ENCODE measurements around the gene FRRS1L. TPM values are rescaled to one million over a fixed set of nuclear protein-coding genes. Genes with fewer than 3 reads are reported as not detected.

The FRRS1L gene
- total and polyA plus RNA-seq, 2 of the 4 experiments (the other 2 are of a cell fraction), result under 0.01 to 0.05 TPM

- Histone ChIP-seq H3K23ac (ENCODE audit: low read depth, low read length) (no peak overlapping the region), H2AFZ (replicated peaks; ENCODE audit: low read length, poor library complexity) (no peak overlapping the region), H2AK5ac (ENCODE audit: low read depth, low read length) (no peak overlapping the region), H3K9me1 (ENCODE audit: insufficient read depth, low read length) (no peaks in the 10 kb centered on the region), H4K8ac (ENCODE audit: low read depth in 2 of 2, low read length in 2 of 2) (no peak overlapping the region), H2BK5ac (ENCODE audit: low read depth, low read length, poor library complexity, severe bottlenecking) (no peak overlapping the region), H4K20me1 (ENCODE audit: insufficient read depth, low read length) (no peaks in the 10 kb centered on the region), H3K79me1 (ENCODE audit: low read depth in 1 of 2, low read length in 2 of 2) (no peaks in the 10 kb centered on the region), H3K27ac (ENCODE audit: insufficient read depth, low read length) (no peak overlapping the region), H3K4me2 (ENCODE audit: low read depth, low read length) (no peak overlapping the region), H3K9ac (ENCODE audit: low read depth, low read length) (no peak overlapping the region), H3K36me3 (ENCODE audit: control insufficient read depth, insufficient read depth, low read length) (no peaks in the 10 kb centered on the region), H2BK20ac (ENCODE audit: low read depth, low read length) (no peak overlapping the region), H3K18ac (ENCODE audit: low read depth, low read length) (no peak overlapping the region), H2BK120ac (ENCODE audit: low read depth, low read length) (no peak overlapping the region), H3K4me3 (ENCODE audit: insufficient read depth, low read depth, low read length) (no peak overlapping the region), H3K27me3 (ENCODE audit: control insufficient read depth, insufficient read depth, low read length) (peaks cover 25% of the 10 kb centered on the region), H3K4ac (ENCODE audit: low read depth, low read length) (no peak overlapping the region), H4K5ac (ENCODE audit: low read depth, low read length) (no peak overlapping the region), H2BK15ac (ENCODE audit: low read depth, low read length) (no peak overlapping the region), H3K4me1 (ENCODE audit: control insufficient read depth, insufficient read depth, low read length) (no peaks in the 10 kb centered on the region), H2AK9ac (replicated peaks; ENCODE audit: low read depth, low read length, poor library complexity) (no peak overlapping the region), H3K14ac (replicated peaks; ENCODE audit: low read depth, low read length) (no peak overlapping the region), H3K56ac (ENCODE audit: extremely low read depth, insufficient read depth, low read length) (no peak overlapping the region), H3K9me3 (ENCODE audit: control insufficient read depth, insufficient read depth, low read length) (peaks cover 3% of the 10 kb centered on the region; the same call in 1 of the 2 replicates), H4K91ac (ENCODE audit: insufficient read depth, low read depth, low read length) (no peak overlapping the region)
- no peak for ATAC-seq (ENCODE audit: low read depth)
- dilution Hi-C loops (cut with HindIII; ENCODE audit: low sequenced_read_pairs, unreplicated experiment), result no loop called here
- ChIA-PET POLR2A (ENCODE audit: unreplicated experiment) (no interaction called here), CTCF (no interaction called here)
- DNase-seq, result no peak
- WGBS, 2 experiments (ENCODE audit: extremely low coverage in 2 of 2, insufficient read length in 1 of 2), result no CpG with 5 or more reads among the region's 4 CpGs
- no peak for TF ChIP-seq CHD1 (IDR thresholded peaks at IDR 0.05; ENCODE audit: low read depth, low read length)
- no peak for TF ChIP-seq RCOR1 (IDR thresholded peaks at IDR 0.05; ENCODE audit: insufficient replicate concordance, low read length)
- no peak for TF ChIP-seq MAFK (IDR thresholded peaks at IDR 0.05; ENCODE audit: low read depth, low read length)
- TF ChIP-seq RFX5 (IDR thresholded peaks at IDR 0.05; ENCODE audit: low read depth, low read length), result no peak
- TF ChIP-seq, protein P1, sequence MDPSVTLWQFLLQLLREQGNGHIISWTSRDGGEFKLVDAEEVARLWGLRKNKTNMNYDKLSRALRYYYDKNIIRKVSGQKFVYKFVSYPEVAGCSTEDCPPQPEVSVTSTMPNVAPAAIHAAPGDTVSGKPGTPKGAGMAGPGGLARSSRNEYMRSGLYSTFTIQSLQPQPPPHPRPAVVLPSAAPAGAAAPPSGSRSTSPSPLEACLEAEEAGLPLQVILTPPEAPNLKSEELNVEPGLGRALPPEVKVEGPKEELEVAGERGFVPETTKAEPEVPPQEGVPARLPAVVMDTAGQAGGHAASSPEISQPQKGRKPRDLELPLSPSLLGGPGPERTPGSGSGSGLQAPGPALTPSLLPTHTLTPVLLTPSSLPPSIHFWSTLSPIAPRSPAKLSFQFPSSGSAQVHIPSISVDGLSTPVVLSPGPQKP (IDR thresholded peaks at IDR 0.05; ENCODE audit: borderline replicate concordance, low read depth, low read length), result no peak
- TF ChIP-seq MXI1 (IDR thresholded peaks at IDR 0.05; ENCODE audit: borderline replicate concordance, low read depth, low read length), result no peak
- no peak for TF ChIP-seq SMC3 (IDR thresholded peaks at IDR 0.05; ENCODE audit: low read depth, low read length)
- TF ChIP-seq POLR2A (IDR thresholded peaks at IDR 0.05; ENCODE audit: low read depth, low read length), result no peak
- TF ChIP-seq NFE2L2 (IDR thresholded peaks at IDR 0.05; ENCODE audit: low read depth, low read length), result no peak
- TF ChIP-seq RAD21 (IDR thresholded peaks at IDR 0.05; ENCODE audit: low read length), result no peak
- no peak for TF ChIP-seq CEBPB (IDR thresholded peaks at IDR 0.05; ENCODE audit: low read depth, low read length)
- in situ Hi-C loops (cut with MboI; ENCODE audit: low sequenced_read_pairs), result no loop called here
- no TSS peak for BruUV-seq (replicated peaks)
- intact Hi-C loops (cut with micrococcal nuclease), result no loop called here
Observed at GRCh38 chr9:109203761-109204360, 36.8 kb upstream of the FRRS1L start.

Measured in IMR-90 (cell line).